H1 (cell line): ENCODE data around the gene GAP43. TPM values are rescaled to one million over a fixed set of nuclear protein-coding genes. Genes with fewer than 3 reads are reported as not detected.

Experiments
- CTCF ChIA-PET: fragments of 300-600 bp; sonication (Branson Sonifier 250); formaldehyde crosslinking; loops from one replicate; lab custom pipeline; 2021; ENCODE audit not compliant: partially characterized antibody; lab: Charles Lee
- POLR2A ChIA-PET: fragments of 300-600 bp; sonication (Branson Sonifier 250); formaldehyde crosslinking; loops from one replicate; lab custom pipeline; 2021; ENCODE audit warnings: inconsistent platforms; ENCODE audit not compliant: partially characterized antibody; lab: Charles Lee
- DNase-seq, 2 experiments: peaks; one replicate each; pipeline versions ENCODE4 v3.0.0 to v3.0.0-alpha.2; 2010 to 2022; ENCODE audit warnings: low spot score in 2 of 2, low read depth in 1 of 2, mixed read lengths in 1 of 2
- FAIRE-seq: peaks from 2 replicates; lab custom pipeline; 2011; peaks lifted over from hg19 to GRCh38; lab: Jason Lieb, UNC
- H2AFZ ChIP-seq: 2 replicates; pipeline ENCODE4 v1.8.1; 2012; ENCODE audit warnings: low read length, inconsistent platforms
- H2AK5ac ChIP-seq: 2 replicates; pipeline ENCODE4 v1.6.1; 2013; ENCODE audit warnings: low read depth, low read length
- H2BK120ac ChIP-seq: replicated peaks from 2 replicates; pipeline ENCODE3; 2013; ENCODE audit warnings: low read depth, low read length, inconsistent platforms
- H2BK12ac ChIP-seq: 2 replicates; pipeline ENCODE4 v1.6.1; 2013; ENCODE audit warnings: low read depth, low read length
- H2BK15ac ChIP-seq: 2 replicates; pipeline ENCODE4 v1.6.1; 2013; ENCODE audit warnings: low read length
- H2BK20ac ChIP-seq: 2 replicates; pipeline ENCODE4 v1.6.1; 2013; ENCODE audit warnings: low read length
- H2BK5ac ChIP-seq: 2 replicates; pipeline ENCODE4 v1.6.1; 2013; ENCODE audit warnings: low read depth, low read length
- H3K14ac ChIP-seq: 2 replicates; pipeline ENCODE4 v1.6.1; 2013; ENCODE audit warnings: inconsistent platforms; ENCODE audit not compliant: insufficient read length
- H3K18ac ChIP-seq: 2 replicates; pipeline ENCODE4 v1.6.1; 2013; ENCODE audit warnings: low read length; ENCODE audit errors: extremely low read depth
- H3K23ac ChIP-seq: 2 replicates; pipeline ENCODE4 v1.6.1; 2013; ENCODE audit warnings: inconsistent platforms; ENCODE audit not compliant: insufficient read length
- H3K23me2 ChIP-seq: 2 replicates; pipeline ENCODE4 v1.6.1; 2013; ENCODE audit warnings: low read depth, low read length
- H3K27ac ChIP-seq: 2 replicates; pipeline ENCODE4 v1.6.1; 2011; ENCODE audit warnings: low read depth, low read length, inconsistent platforms
- H3K27me3 ChIP-seq, 4 experiments: replicated peaks in 1 of 4; 1 replicate in 1 of 4; 2 replicates in 3 of 4; pipeline versions ENCODE4 v1.6.1 to v1.8.1; 2011 to 2013; ENCODE audit warnings: low read length in 3 of 4, mild to moderate bottlenecking in 3 of 4, inconsistent platforms in 2 of 4, mixed read lengths in 2 of 4, moderate library complexity in 1 of 4; ENCODE audit not compliant: control insufficient read depth in 3 of 4, insufficient read depth in 3 of 4; ENCODE audit errors: extremely low read depth in 1 of 4
- H3K36me3 ChIP-seq, 4 experiments: 2 replicates each; pipeline versions ENCODE4 v1.6.1 to v1.8.1; 2011 to 2013; ENCODE audit warnings: mild to moderate bottlenecking in 4 of 4, low read length in 3 of 4, moderate library complexity in 2 of 4, control low read depth in 1 of 4, inconsistent platforms in 1 of 4; ENCODE audit not compliant: insufficient read depth in 4 of 4, control insufficient read depth in 2 of 4
- H3K4ac ChIP-seq: replicated peaks from 2 replicates; pipeline ENCODE3; 2013; ENCODE audit warnings: low read length, low read depth, mixed read lengths, inconsistent platforms; ENCODE audit not compliant: insufficient read length
- H3K4me1 ChIP-seq, 4 experiments: replicated peaks in 1 of 4; 1 replicate in 1 of 4; 2 replicates in 3 of 4; pipeline versions ENCODE4 v1.6.1 to v1.8.1; 2011 to 2013; ENCODE audit warnings: low read length in 3 of 4, inconsistent platforms in 2 of 4, mixed read lengths in 1 of 4; ENCODE audit not compliant: insufficient read depth in 4 of 4, control insufficient read depth in 3 of 4
- H3K4me2 ChIP-seq, 2 experiments: 2 replicates each; pipeline versions ENCODE4 v1.6.1 to v1.8.1; 2011 to 2013; ENCODE audit warnings: low read depth in 2 of 2, low read length in 2 of 2, control low read depth in 1 of 2, inconsistent platforms in 1 of 2, mild to moderate bottlenecking in 1 of 2; ENCODE audit not compliant: insufficient read depth in 1 of 2
- H3K4me3 ChIP-seq, 4 experiments: fragments of 200-600, 300-600 bp in 1 of 4; sonication (generic), shearing (Covaris generic), sonication (Bioruptor Twin) in 1 of 4; 2 replicates each; pipeline versions ENCODE4 v1.5.1 to v1.8.1; 2011 to 2016; ENCODE audit warnings: low read length in 4 of 4, low read depth in 3 of 4, control low read depth in 2 of 4, inconsistent platforms in 2 of 4, mild to moderate bottlenecking in 2 of 4, mixed read lengths in 1 of 4, moderate library complexity in 1 of 4; ENCODE audit not compliant: insufficient read depth in 2 of 4; ENCODE audit errors: extremely low read depth in 1 of 4
- H3K56ac ChIP-seq: replicated peaks from 2 replicates; pipeline ENCODE3; 2013; ENCODE audit warnings: low read depth, mild to moderate bottlenecking, mixed read lengths, low read length, inconsistent platforms; ENCODE audit not compliant: insufficient read length
- H3K79me1 ChIP-seq: 2 replicates; pipeline ENCODE4 v1.6.1; 2013; ENCODE audit warnings: low read depth, low read length, control low read depth
- H3K79me2 ChIP-seq, 2 experiments: 2 replicates each; pipeline versions ENCODE4 v1.6.1 to v1.8.1; 2012 to 2013; ENCODE audit warnings: low read length in 2 of 2, mild to moderate bottlenecking in 2 of 2, inconsistent platforms in 1 of 2; ENCODE audit not compliant: insufficient read depth in 2 of 2, control insufficient read depth in 1 of 2
- H3K9ac ChIP-seq, 4 experiments: replicated peaks in 1 of 4; 1 replicate in 1 of 4; 2 replicates in 3 of 4; pipeline versions ENCODE4 v1.6.1 to v1.8.1; 2011 to 2013; ENCODE audit warnings: low read depth in 3 of 4, low read length in 3 of 4, control low read depth in 2 of 4, mild to moderate bottlenecking in 2 of 4, moderate library complexity in 2 of 4, inconsistent platforms in 1 of 4; ENCODE audit errors: extremely low read depth in 1 of 4
- H3K9me3 ChIP-seq, 2 experiments: 2 replicates each; pipeline versions ENCODE4 v1.6.1 to v1.8.1; 2012 to 2013; ENCODE audit warnings: mild to moderate bottlenecking in 2 of 2, moderate library complexity in 2 of 2, control low read depth in 1 of 2, inconsistent platforms in 1 of 2, low read depth in 1 of 2, low read length in 1 of 2, mixed read lengths in 1 of 2; ENCODE audit not compliant: insufficient read depth in 2 of 2
- H4K20me1 ChIP-seq, 2 experiments: replicated peaks in 1 of 2; 2 replicates each; pipeline versions ENCODE3 to v1.8.1; 2011 to 2013; ENCODE audit warnings: inconsistent platforms in 2 of 2, low read length in 2 of 2, mild to moderate bottlenecking in 1 of 2; ENCODE audit not compliant: insufficient read depth in 2 of 2, control insufficient read depth in 1 of 2
- H4K5ac ChIP-seq: 2 replicates; pipeline ENCODE4 v1.6.1; 2013; ENCODE audit warnings: low read length, low read depth, mixed read lengths, inconsistent platforms; ENCODE audit not compliant: insufficient read length
- H4K8ac ChIP-seq: 2 replicates; pipeline ENCODE4 v1.8.0; 2013; ENCODE audit warnings: mild to moderate bottlenecking, moderate library complexity, low read length, inconsistent platforms; ENCODE audit not compliant: insufficient read depth; ENCODE audit errors: extremely low read depth
- H4K91ac ChIP-seq: replicated peaks from 2 replicates; pipeline ENCODE3; 2013; ENCODE audit warnings: low read length, mixed read lengths, inconsistent platforms; ENCODE audit not compliant: insufficient read length
- EP300 ChIP-seq, 2 experiments: IDR thresholded peaks; 1 replicate in 1 of 2; 2 replicates in 1 of 2; pipeline ENCODE4 v1.6.1; 2011 to 2012; ENCODE audit warnings: low read depth in 2 of 2, low read length in 2 of 2, mild to moderate bottlenecking in 2 of 2, borderline replicate concordance in 1 of 2, inconsistent platforms in 1 of 2, moderate library complexity in 1 of 2
- MAFK ChIP-seq: IDR thresholded peaks from 2 replicates; pipeline ENCODE4 v1.6.1; 2012; ENCODE audit warnings: low read depth, mild to moderate bottlenecking, improper control_type of control experiment, low read length
- NANOG ChIP-seq: IDR thresholded peaks from 2 replicates; pipeline ENCODE4 v1.6.1; 2011; ENCODE audit warnings: low read length, low read depth, mild to moderate bottlenecking, inconsistent platforms; ENCODE audit not compliant: insufficient read depth, poor library complexity, severe bottlenecking
- PHF8 ChIP-seq: fragments of 200-600 bp; sonication (generic); conservative IDR thresholded peaks from 2 replicates; pipeline ENCODE4 v1.7.1; 2012; ENCODE audit warnings: low read depth, mild to moderate bottlenecking, inconsistent platforms, low read length, moderate library complexity
- RNF2 ChIP-seq: fragments of 200-900, 300-1000 bp; sonication (generic); IDR thresholded peaks from 2 replicates; pipeline ENCODE4 v1.7.1; 2016; ENCODE audit warnings: borderline replicate concordance, low read depth, mild to moderate bottlenecking, antibody characterized with exemption, low read length; ENCODE audit not compliant: poor library complexity, severe bottlenecking; ENCODE audit errors: missing control alignments
- SIX5 ChIP-seq: IDR thresholded peaks from 2 replicates; pipeline ENCODE4 v1.6.1; 2011; ENCODE audit warnings: mild to moderate bottlenecking, low read depth, low read length
- USF2 ChIP-seq: IDR thresholded peaks from 2 replicates; pipeline ENCODE4 v1.6.1; 2011; ENCODE audit warnings: low read length, improper control_type of control experiment
- ZNF274 ChIP-seq: IDR thresholded peaks from 2 replicates; pipeline ENCODE4 v1.7.0; 2012; ENCODE audit warnings: low read length, borderline replicate concordance; ENCODE audit errors: extremely low read depth
- WGBS, 2 experiments: shearing (Covaris generic) in 1 of 2; methylation state at CpG; one replicate each; pipeline versions ENCODE4 v1.1.6 to v1.1.7; 2013 to 2015; ENCODE audit warnings: low lambda C conversion rate in 2 of 2, mixed read lengths in 2 of 2, inconsistent platforms in 1 of 2, low coverage in 1 of 2, missing lambda C conversion rate in 1 of 2; ENCODE audit not compliant: insufficient replicate concordance in 2 of 2, insufficient coverage in 1 of 2, insufficient read length in 1 of 2; ENCODE audit errors: extremely low coverage in 1 of 2, missing lambda C conversion rate in 1 of 2; 5-methylcytosine and 5-hydroxymethylcytosine counted together
- polyA plus RNA-seq, 7 experiments: library from polyadenylated mRNA; depleted of rRNA in 3 of 7; stranded (reverse) in 5 of 7; unstranded in 2 of 7; fragments of >200 nt in 5 of 7; fragments of 200-250 nt in 2 of 7; gene quantifications; 1 replicate in 5 of 7; 2 replicates in 1 of 7; 4 replicates in 1 of 7; pipeline versions ENCODE4 v1.2.1 to v1.2.3, GENCODE V29; 2011 to 2013; ENCODE audit warnings: missing spikeins in 2 of 7, mixed read lengths in 2 of 7
- total RNA-seq: library from RNA; stranded (reverse); fragmentation: NEBNext Ultra II Directional; extraction: Animal tissue kit (Norgen Biotek cat#: 25700); gene quantifications from 2 replicates; pipeline ENCODE4 v1.2.1, GENCODE V29; 2021
- TF ChIP-seq, protein P1 (sequence below), 3 experiments: IDR thresholded peaks; 1 replicate in 2 of 3; 2 replicates in 1 of 3; pipeline versions ENCODE4 v1.5.1 to v1.6.1; 2011; ENCODE audit warnings: low read length in 3 of 3, mild to moderate bottlenecking in 3 of 3, inconsistent platforms in 2 of 3, low read depth in 1 of 3, moderate library complexity in 1 of 3; ENCODE audit not compliant: insufficient read depth in 1 of 3; ENCODE audit errors: control extremely low read depth in 1 of 3

GAP43 gene
- total and polyA plus RNA-seq, 2 of the 8 experiments (the other 6 are each of a cell fraction or from before 2014, with no cell fraction given), result 11.2 to 21.9 TPM

DNA sequence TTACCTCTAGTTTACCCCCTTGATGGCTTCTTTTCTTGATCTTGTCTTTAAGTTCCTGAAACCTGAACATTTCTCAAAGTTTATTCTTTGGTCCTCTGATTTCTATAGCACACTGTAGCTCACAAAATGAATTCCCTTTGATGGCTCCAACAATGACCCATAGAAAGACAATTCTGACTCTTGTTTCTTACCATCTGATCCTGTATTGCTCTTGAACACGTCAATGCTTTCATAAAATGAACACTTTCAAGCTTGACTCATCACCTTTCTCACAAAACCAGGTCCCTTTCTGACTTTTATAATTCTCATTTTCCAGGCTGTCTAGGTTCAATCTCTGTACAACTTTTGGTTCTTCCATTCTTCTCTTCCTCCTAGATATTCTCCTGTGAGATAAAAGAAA lies 5.7 kb upstream of the GAP43 start:
- no peak for FAIRE-seq
- no peak for TF ChIP-seq RNF2
- TF ChIP-seq USF2, result no peak
- TF ChIP-seq, protein P1, sequence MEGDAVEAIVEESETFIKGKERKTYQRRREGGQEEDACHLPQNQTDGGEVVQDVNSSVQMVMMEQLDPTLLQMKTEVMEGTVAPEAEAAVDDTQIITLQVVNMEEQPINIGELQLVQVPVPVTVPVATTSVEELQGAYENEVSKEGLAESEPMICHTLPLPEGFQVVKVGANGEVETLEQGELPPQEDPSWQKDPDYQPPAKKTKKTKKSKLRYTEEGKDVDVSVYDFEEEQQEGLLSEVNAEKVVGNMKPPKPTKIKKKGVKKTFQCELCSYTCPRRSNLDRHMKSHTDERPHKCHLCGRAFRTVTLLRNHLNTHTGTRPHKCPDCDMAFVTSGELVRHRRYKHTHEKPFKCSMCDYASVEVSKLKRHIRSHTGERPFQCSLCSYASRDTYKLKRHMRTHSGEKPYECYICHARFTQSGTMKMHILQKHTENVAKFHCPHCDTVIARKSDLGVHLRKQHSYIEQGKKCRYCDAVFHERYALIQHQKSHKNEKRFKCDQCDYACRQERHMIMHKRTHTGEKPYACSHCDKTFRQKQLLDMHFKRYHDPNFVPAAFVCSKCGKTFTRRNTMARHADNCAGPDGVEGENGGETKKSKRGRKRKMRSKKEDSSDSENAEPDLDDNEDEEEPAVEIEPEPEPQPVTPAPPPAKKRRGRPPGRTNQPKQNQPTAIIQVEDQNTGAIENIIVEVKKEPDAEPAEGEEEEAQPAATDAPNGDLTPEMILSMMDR (IDR thresholded peaks at IDR 0.05; ENCODE audit: control extremely low read depth in 1 of 3, insufficient read depth in 1 of 3, low read depth in 1 of 3, low read length in 3 of 3), result no peak
- no peak for TF ChIP-seq PHF8
- no peak for TF ChIP-seq SIX5
- TF ChIP-seq NANOG, result no peak
- no peak for TF ChIP-seq EP300 (IDR thresholded peaks at IDR 0.05; ENCODE audit: borderline replicate concordance in 1 of 2, low read depth in 2 of 2, low read length in 2 of 2)
- no peak for TF ChIP-seq MAFK
- no peak for TF ChIP-seq ZNF274

More for the DNA sequence above, 5.7 kb upstream of the GAP43 start:
- Histone ChIP-seq H3K56ac (no peak overlapping the region), H3K9ac (no peak overlapping the region), H3K79me1 (no peaks in the 10 kb centered on the region), H3K23me2 (no peaks in the 10 kb centered on the region), H3K4me2 (no peak overlapping the region), H3K4me1 (peaks cover 2 to 8% (median 7%) of the 10 kb centered on the region in 4 experiments; a peak in 4 of 7 replicates), H3K23ac (no peak overlapping the region), H3K4me3 (no peak overlapping the region), H3K9me3 (no peaks in the 10 kb centered on the region), H4K5ac (no peak overlapping the region), H2BK15ac (no peak overlapping the region), H4K91ac (no peak overlapping the region), H2BK5ac (no peak overlapping the region), H3K14ac (no peak overlapping the region), H4K8ac (no peak overlapping the region), H2AFZ (no peak overlapping the region), H3K4ac (no peak overlapping the region), H2BK120ac (no peak overlapping the region), H4K20me1 (no peaks in the 10 kb centered on the region), H3K27ac (no peak overlapping the region), H3K27me3 (no peaks in the 10 kb centered on the region), H2BK12ac (no peak overlapping the region), H2AK5ac (no peak overlapping the region), H3K18ac (no peak overlapping the region), H3K79me2 (no peaks in the 10 kb centered on the region), H3K36me3 (no peaks in the 10 kb centered on the region), H2BK20ac (no peak overlapping the region)
- no peak for DNase-seq
- WGBS, 2 experiments, result 95% methylated on average over 1 of the region's 1 CpG; no CpG with 5 or more reads in 1 of the 2 experiments
- ChIA-PET POLR2A (no interaction called here), CTCF (no interaction called here)
